Fibroblast of skin of scalp (primary cell): ENCODE results near the gene CLK3. TPM values are rescaled to one million over a fixed set of nuclear protein-coding genes. Genes with fewer than 3 reads are reported as not detected.
"Not testable (repeated sequence)": the region's sequence is repeated elsewhere in the genome, so short reads cannot be mapped to it uniquely, and the experiment has no call there.

Experiments
- DNase-seq: peaks from one replicate; pipeline ENCODE4 v3.0.0-alpha.2; 2013
- polyA plus RNA-seq, 2 experiments: library from polyadenylated mRNA; unstranded; fragments of 120-200 nt; gene quantifications; one replicate each; pipeline ENCODE4 v1.2.1, GENCODE V29; 2013; ENCODE audit not compliant: insufficient read length in 2 of 2

CLK3 gene
- polyA plus RNA-seq (2013, experiment 1 of 2; ENCODE audit: insufficient read length) = 47.0 TPM
- 46.1 TPM for polyA plus RNA-seq (2013, experiment 2 of 2; ENCODE audit: insufficient read length)

- peak; percentile 96 for DNase-seq
These were observed at the start of gene CLK3 for GRCh38 chr15:74615508-74616365. Gene CLK3, plus strand, starts transcription at chr15:74615836. Its CDS starts 3,361 bp downstream, at chr15:74619197.

GRCh38 chr15:74568594-74568993 lies 47.0 kb upstream of the CLK3 start:
- no peak for DNase-seq

- DNase-seq = no peak
These were observed 45.9 kb upstream of the CLK3 start for GRCh38 chr15:74569731-74570070.

- DNase-seq = no peak
These were observed 44.4 kb upstream of the CLK3 start for GRCh38 chr15:74571191-74571590.

- DNase-seq = no peak
These were observed 41.6 kb upstream of the CLK3 start for GRCh38 chr15:74573987-74574386.

- DNase-seq = no peak
These were observed 37.1 kb upstream of the CLK3 start for GRCh38 chr15:74578496-74578994.

GRCh38 chr15:74579001-74579400 lies 36.6 kb upstream of the CLK3 start:
- DNase-seq = no peak

- no peak for DNase-seq
These were observed 34.9 kb upstream of the CLK3 start for GRCh38 chr15:74580538-74581350.

GRCh38 chr15:74584204-74584603 lies 31.4 kb upstream of the CLK3 start:
- no peak for DNase-seq

GRCh38 chr15:74584779-74585178 lies 30.9 kb upstream of the CLK3 start:
- no peak for DNase-seq

- no peak for DNase-seq
These were observed 30.4 kb upstream of the CLK3 start for GRCh38 chr15:74585191-74585590.

GRCh38 chr15:74585857-74586256 lies 29.8 kb upstream of the CLK3 start:
- no peak for DNase-seq

- peak; percentile 41 for DNase-seq
These were observed 25.8 kb upstream of the CLK3 start for GRCh38 chr15:74589826-74590225.

GRCh38 chr15:74592222-74592621 lies 23.4 kb upstream of the CLK3 start:
- no peak for DNase-seq

GRCh38 chr15:74593122-74593521 lies 22.5 kb upstream of the CLK3 start:
- DNase-seq = no peak

GRCh38 chr15:74594455-74594854 lies 21.2 kb upstream of the CLK3 start:
- DNase-seq = no peak

GRCh38 chr15:74595271-74595670 lies 20.4 kb upstream of the CLK3 start:
- no peak for DNase-seq

GRCh38 chr15:74596736-74597135 lies 18.9 kb upstream of the CLK3 start:
- DNase-seq = not testable (repeated sequence)

GRCh38 chr15:74597146-74597705 lies 18.4 kb upstream of the CLK3 start:
- DNase-seq = not testable (repeated sequence)

GRCh38 chr15:74598126-74598842 lies 17.4 kb upstream of the CLK3 start:
- DNase-seq = peak; percentile 86

- DNase-seq = no peak
These were observed 16.5 kb upstream of the CLK3 start for GRCh38 chr15:74599156-74599555.

GRCh38 chr15:74603026-74603788 lies 12.4 kb upstream of the CLK3 start:
- no peak for DNase-seq
